HG02870 (cell line): Measurements from ENCODE around the gene SLC2A10.
A peak's percentile ranks its signal among the peaks of the same experiment; 100 is the strongest.

Source experiments
- ATAC-seq: cut with Tn5 transposase; IDR thresholded peaks from one replicate; pipeline ENCODE4 v1.9.1; 2021; ENCODE audit warnings: mild to moderate bottlenecking, moderate library complexity; ENCODE audit not compliant: unreplicated experiment

SLC2A10 gene

GRCh38 chr20:46681032-46681854, 28.2 kb upstream of the SLC2A10 start:
- ATAC-seq = no peak

- ATAC-seq = no peak
Measured at GRCh38 chr20:46682063-46682821, 27.2 kb upstream of the SLC2A10 start.

GRCh38 chr20:46683011-46683667, 26.3 kb upstream of the SLC2A10 start:
- no peak for ATAC-seq

- ATAC-seq = no peak
Measured at GRCh38 chr20:46683668-46683938, 25.8 kb upstream of the SLC2A10 start.

DNA sequence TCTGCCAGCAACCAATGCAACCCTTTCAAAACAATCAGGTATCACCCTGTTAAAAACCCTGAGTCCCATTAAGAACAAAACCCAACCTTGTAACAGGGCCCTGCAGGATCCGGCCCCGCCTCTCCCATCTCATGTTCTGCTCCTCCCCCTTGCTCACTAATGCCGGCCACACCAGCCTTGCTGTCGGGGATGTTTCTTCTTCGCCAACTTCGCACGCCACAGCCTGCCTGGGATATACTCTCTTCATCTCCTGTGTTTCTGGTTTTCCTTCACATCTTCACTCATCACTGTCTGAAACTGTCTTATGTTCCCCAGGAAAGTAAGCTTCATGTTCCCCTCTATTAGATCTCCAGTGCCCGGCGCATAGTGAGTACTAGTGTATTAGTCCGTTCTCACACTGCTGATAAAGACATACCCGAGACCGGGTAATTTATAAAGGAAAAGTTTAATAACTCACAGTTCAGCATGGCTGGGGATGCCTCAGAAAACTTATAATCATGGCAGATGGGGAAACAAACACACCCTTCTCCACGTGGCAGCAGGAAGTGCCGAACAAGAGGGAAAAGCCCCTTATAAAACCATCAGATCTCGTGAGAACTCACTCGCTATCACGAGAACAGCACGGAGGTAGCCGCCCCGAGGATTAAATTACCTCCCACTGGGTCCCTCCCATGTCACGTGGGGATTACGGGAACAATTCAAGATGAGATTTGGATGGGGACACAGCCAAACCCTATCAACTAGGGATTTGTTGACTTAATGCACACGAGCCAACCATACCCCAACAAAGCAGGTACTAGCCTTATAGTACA, 25.3 kb upstream of the SLC2A10 start:
- ATAC-seq = no peak

DNA sequence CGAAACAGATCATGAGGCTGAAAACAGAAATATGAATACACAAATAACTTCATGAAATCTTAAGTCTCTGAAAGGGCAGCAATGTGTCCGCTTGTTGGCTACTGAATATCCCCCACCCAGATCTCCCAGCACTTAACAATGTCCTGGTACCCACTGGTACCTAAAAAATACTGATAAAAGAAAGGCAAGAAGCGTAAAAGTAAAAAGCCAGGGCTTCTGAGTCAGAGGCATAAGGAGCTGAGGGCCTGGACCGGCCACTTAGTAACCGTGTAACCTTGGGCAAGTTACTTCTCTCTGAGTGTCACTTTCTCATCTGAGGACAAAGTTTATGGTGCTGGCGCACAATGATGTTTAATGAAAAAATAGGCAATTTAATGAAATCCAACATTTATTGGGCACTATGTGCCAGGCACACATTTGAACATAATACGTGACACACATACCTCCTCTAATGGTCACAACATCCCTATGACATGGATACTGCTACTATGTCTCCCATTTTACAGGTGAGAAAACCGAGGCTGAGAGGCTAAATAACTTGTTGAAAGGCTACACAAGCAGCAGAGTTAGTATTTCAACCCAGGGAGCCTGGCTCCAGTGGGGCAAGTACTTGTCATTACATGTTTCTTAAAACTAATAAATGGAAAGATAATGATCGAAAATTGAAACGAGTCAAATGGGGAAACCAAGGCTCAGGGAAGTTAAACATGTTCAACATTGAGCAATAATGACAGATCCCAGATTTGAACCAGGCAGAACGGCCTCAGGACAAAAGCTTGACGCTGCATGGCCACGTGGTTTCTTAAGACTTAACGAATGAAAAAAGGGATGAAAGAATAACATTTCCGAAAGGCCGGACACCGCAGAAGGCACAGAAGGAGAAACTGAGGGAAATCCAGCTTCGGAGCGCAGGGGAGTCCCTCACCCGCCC, 21.0 kb upstream of the SLC2A10 start:
- ATAC-seq = no peak

GRCh38 chr20:46689082-46689753, 20.2 kb upstream of the SLC2A10 start, which contains the start of gene TP53RK:
Gene TP53RK (minus strand): TSS chr20:46689444. CDS start chr20:46689414, 30 bp downstream.
- ATAC-seq = peak; percentile 91

- no peak for ATAC-seq
Measured at GRCh38 chr20:46689754-46690085, 19.7 kb upstream of the SLC2A10 start.

DNA sequence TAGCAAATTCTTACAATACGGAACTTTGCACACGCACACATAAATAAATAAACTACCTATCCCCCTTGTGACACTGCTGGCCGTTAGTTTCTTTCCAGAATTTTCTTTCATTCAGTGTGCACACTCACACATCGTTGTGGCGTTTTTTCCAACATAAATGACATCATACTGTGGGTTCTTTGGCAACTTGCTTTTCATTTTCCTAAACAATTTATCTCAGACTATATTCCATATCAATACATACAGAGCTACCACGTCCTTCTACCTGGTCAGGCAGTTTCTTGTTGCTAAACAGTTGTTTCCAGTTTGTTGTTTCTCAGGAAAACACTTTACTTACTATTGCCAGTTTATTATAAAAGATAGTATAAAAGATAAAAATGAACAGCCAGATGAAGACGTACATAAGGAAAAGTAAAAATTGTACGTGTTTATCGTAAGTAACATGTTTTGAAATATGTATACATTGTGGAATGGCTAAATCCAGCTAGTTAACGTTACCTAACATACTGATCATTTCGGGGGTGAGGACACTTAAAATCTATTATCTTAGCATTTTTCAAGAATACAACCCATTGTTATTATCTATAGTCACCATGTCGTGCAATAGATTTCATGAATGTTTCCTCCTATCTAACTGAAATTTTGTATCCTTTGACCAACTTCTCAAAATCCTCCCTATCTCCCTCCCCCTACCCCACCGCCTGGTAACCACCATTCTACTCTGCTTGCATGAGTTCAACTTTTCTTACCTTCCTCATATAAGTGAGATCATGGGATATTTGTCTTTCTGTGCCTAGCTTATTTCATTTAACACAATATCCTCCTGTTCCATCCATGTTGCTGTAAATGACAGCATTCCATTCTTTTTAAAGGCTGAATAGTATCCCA, 19.0 kb upstream of the SLC2A10 start:
- ATAC-seq = no peak

GRCh38 chr20:46691196-46691595, 18.3 kb upstream of the SLC2A10 start:
- ATAC-seq = no peak

- ATAC-seq = no peak
Measured at GRCh38 chr20:46694484-46694883, 15.0 kb upstream of the SLC2A10 start.

- no peak for ATAC-seq
Measured at GRCh38 chr20:46695892-46696291, 13.6 kb upstream of the SLC2A10 start.

DNA sequence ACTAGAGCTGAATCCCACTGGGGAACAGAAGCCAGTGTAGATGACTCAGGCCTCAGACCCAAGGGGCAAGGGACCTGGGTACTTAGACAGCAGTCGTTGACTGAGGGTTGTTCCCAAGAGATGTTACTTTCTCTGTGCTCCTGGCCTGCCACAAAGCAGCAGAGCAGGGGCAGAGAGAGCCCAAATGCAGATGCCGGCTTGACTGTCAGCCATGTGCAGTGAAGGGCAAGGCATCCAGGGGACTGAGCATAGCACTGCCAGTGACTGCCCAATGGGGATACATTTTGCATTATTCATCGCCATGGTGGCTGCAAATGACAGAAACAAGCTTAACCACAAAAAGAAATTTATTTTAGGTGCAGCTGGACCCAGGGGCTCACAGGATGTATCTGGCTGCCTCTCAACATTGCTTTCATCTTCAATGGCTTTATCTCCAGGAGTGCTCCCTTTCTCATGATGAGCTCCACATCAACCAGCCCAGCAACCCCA, 12.6 kb upstream of the SLC2A10 start:
- ATAC-seq = no peak

- no peak for ATAC-seq
Measured at GRCh38 chr20:46698788-46699187, 10.7 kb upstream of the SLC2A10 start.

DNA sequence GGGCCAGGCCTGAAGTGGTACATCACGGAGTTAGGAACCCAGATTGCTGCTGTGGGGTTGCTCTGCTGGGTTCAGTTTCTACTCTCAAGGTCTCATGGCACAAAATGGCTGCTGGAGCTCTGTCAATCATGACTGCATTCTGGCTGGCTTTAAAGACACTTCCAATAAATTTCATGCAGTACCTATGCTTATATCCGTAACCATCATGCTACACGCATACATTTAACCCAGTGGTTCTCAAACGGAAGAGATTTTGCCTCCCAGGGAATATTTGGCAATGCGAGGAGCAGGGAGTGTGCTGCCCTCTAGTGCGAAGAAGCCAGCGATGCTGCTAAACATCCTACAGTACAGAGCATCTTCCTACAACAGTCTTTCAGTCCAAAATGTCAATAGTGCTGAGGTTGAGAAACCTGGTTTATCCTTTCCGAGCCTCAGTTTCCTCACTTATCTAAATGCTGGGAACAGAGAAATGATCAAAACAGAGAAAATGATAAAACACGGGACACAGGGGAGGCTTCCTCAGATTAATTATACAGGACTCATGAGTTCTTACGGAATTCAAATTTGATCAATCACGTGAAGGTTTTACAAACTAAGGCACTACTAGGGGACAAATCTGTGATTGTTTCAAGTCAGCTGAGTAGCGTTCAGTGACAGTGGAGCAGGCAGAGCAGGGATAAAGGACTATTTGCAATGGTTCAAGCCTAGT, 9.6 kb upstream of the SLC2A10 start:
- ATAC-seq = no peak

- ATAC-seq = no peak
Measured at GRCh38 chr20:46700481-46700880, 9.0 kb upstream of the SLC2A10 start.

DNA sequence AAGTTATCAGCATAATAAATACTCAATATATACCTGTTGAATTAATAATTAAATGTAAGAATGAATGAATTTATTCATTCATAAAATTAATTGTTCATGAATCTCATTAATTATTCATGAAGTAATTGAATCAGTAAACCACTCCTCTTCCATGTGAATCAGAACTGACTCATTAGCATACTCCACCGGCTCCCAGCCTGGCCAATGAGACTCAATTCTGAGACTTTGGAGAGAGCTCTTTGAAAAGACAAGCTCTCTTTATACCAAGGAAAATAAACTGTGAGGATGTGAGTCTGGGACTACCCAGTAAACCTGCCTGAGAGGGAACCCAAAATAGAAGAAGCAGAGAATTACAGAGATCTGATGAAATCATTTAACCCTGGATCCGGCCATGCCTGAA, 8.4 kb upstream of the SLC2A10 start:
- ATAC-seq = no peak

DNA sequence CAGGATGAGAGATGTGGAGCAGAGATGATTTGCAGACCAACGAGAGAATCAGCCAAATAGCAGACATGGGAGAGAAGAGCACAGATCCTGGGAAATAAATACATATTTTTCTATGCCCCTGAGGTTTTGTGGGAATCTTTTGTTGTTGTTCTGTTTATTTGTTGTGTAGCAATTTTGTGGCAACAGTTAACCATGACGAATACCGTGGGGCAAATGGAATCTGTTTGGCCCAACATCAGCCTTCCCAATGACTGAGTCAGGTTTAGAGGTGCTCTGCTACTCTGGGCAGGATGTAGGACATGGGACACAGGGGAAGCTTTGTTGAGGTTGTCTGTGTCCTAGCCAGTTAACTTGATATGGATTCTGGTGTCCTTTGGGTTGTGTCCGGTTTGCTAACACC, 7.9 kb upstream of the SLC2A10 start:
- no peak for ATAC-seq
